Fibroblast of pulmonary artery (primary cell): ENCODE results near the gene SLC9A8.

Experiments
- DNase-seq: peaks from one replicate; pipeline ENCODE4 v3.0.0-alpha.2; 2010; ENCODE audit warnings: low read depth
- H3K4me3 ChIP-seq: replicated peaks from 2 replicates; pipeline ENCODE4 v1.5.1; 2011; ENCODE audit warnings: low read depth, mild to moderate bottlenecking, control low read depth, low read length, moderate library complexity
- TF ChIP-seq, protein P1 (sequence below): IDR thresholded peaks from 2 replicates; pipeline ENCODE4 v1.5.1; 2011; ENCODE audit warnings: mild to moderate bottlenecking, control low read depth, low read length, inconsistent platforms; ENCODE audit errors: missing control alignments

The SLC9A8 gene

DNA sequence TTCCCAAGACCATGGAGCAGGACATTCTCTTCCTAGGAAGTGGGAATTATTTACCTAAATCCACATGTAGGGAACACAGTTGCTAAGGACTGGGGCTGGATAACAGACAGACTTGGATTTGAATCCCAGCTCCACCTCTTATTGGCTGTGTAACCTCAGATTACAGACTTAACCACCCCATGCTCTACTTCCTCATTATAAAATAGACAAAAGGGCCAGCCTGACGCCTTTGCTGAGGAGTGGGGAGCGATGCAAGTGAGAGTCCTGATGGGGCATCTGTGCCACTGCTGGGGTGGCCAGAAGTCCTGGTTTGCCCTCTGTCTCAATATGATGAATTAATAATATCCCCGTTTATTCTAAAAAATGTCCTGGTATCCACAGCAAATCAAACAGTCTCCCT, 55.9 kb downstream of the SLC9A8 start:
- TF ChIP-seq, protein P1, sequence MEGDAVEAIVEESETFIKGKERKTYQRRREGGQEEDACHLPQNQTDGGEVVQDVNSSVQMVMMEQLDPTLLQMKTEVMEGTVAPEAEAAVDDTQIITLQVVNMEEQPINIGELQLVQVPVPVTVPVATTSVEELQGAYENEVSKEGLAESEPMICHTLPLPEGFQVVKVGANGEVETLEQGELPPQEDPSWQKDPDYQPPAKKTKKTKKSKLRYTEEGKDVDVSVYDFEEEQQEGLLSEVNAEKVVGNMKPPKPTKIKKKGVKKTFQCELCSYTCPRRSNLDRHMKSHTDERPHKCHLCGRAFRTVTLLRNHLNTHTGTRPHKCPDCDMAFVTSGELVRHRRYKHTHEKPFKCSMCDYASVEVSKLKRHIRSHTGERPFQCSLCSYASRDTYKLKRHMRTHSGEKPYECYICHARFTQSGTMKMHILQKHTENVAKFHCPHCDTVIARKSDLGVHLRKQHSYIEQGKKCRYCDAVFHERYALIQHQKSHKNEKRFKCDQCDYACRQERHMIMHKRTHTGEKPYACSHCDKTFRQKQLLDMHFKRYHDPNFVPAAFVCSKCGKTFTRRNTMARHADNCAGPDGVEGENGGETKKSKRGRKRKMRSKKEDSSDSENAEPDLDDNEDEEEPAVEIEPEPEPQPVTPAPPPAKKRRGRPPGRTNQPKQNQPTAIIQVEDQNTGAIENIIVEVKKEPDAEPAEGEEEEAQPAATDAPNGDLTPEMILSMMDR, result no peak
- DNase-seq, result no peak
- H3K4me3 ChIP-seq, result no peak overlapping the region

DNA sequence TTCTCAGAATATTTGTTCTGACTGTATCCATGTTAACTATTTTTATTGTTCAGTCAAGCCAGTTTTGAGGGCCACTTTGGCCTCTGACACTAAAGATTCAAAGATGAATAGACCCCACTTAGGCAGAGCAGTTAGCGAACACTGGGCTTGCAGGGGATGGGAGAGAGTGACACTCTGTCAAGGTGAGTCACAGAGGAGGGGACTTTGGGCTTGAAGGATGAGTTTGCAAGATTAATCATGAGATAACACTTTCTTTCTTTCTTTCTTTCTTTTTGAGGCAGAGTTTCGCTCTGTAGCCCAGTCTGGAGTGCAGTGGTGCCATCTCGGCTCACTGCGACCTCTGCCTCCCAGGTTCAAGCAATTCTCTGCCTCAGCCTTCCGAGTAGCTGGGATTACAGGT, 56.3 kb downstream of the SLC9A8 start:
- TF ChIP-seq, protein P1, result no peak
- no peak overlapping the region for H3K4me3 ChIP-seq
- no peak for DNase-seq

DNA sequence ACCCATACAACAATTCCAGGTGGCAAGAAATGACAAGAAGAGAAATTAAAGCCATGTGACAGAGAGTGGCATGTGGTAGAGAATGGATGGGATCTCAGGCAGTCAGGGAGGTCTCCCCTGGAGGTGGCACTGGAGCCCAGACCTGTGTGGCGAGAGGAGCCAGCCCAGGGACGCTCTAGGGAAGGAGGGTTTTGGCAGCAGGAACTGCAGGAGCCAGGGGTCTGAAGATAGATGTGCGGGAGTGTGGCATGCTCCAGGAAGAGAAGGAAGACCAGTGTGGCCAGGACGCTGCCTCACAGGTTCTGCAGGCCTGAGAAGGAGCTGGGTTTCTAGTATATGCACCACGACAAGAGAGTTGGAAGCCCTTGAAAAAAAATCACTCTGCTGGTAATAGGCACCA, 57.6 kb downstream of the SLC9A8 start:
- DNase-seq, result no peak
- TF ChIP-seq, protein P1, result no peak
- H3K4me3 ChIP-seq, result no peak overlapping the region

DNA sequence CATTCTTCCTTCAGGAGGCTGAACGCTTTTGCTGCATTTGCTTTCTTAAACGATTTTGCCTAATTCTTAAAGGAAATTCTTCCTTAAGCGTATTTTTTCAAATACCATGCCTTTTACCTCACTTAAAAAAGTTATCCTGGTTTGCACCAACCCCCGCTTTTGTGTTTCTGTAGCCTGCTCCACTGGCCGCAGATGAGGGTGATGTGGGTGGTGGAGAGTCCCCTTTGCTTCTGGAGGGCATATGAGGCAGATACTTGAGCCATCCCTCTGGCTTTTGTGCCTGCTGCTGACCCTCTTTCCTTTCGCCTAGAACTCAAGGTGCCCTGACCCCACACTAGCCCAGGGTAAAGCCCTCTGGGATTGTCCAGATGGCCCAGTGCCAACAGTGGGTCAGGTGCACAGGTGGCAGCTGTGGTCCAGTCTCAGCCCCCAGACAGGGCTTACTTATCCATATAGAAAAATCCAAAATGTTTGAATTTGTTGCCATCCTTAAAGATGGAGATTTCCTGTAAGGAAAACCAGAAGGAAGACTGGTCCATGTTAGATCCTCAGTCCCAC, 58.8 kb downstream of the SLC9A8 start:
- TF ChIP-seq, protein P1, result no peak
- no peak for DNase-seq
- H3K4me3 ChIP-seq, result no peak overlapping the region

DNA sequence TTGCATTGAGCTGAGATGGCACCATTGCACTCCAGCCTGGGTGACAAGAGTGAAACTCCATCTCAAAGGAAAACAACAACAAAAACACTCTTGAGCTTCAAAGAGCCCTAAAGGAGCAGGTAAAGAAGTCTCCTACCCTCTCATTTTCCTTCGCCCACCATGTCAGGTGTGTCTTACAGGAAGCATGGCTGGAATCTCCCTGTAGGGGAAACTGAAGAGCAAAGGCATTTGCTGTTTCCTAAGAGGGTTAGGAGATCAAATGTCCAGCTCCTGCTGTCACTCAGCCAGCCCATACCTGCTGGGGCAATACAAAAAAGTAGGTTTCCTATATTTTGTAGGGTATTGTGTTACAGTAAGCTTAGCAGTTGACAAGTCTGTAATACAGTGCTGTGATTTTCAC, 59.4 kb downstream of the SLC9A8 start:
- TF ChIP-seq, protein P1, result no peak

DNA sequence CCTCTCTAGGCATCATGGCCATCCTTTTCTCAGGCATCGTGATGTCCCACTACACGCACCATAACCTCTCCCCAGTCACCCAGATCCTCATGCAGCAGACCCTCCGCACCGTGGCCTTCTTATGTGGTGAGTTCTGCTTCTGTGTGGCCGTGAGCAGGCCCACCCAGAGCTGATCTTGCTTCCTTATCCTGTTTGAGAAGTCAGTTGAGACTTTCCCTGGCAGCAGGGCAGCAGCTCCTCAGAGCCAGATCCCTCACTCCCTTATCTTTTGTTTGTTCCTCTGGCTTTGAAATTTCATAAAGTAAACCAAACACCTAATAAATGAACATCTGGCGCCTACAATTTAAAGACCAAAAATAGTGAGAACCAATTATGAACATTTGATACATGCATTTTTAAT, 62.1 kb downstream of the SLC9A8 start:
- no peak overlapping the region for H3K4me3 ChIP-seq
- no peak for DNase-seq
- TF ChIP-seq, protein P1, result no peak

More for the DNA sequence above, 59.4 kb downstream of the SLC9A8 start:
- H3K4me3 ChIP-seq, result no peak overlapping the region
- no peak for DNase-seq

DNA sequence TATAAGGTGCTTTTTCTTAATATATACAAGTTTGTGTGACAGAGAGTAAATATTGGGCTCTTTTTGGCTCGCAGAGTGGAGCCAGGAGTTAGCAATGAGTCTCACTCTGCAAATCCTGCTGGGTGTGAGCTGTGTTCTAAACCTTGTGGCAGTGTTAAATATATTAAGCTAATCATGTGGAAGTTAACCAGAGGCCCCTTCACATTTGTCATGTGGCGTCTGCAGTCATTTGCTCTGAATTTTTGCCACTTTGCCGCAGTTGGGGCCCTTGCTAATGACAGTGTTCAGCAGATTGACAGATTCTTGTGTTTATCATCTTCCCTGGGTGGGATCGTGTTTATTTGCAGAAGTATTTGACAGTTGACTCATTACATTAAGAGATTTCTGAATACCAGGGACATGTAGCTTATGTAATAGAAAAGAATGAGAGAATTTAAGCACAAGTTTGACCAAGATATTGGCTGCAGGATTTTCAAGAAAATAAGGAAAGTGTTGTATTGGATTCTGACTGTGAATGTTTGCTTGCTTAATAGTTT, 64.8 kb downstream of the SLC9A8 start:
- TF ChIP-seq, protein P1, result no peak
- DNase-seq, result no peak
- no peak overlapping the region for H3K4me3 ChIP-seq
